Stimulated activated CD8-positive, alpha-beta memory T cell treated with anti-CD3 and anti-CD28 coated beads, Interleukin-12 subunit alpha, Interleukin-12 subunit beta, amount 100 ng/mL, for 4 hours (primary cell): ENCODE results near the gene CBLL2.
"Not testable (repeated sequence)": the region's sequence is repeated elsewhere in the genome, so short reads cannot be mapped to it uniquely, and the experiment has no call there.

ENCODE experiments used
- DNase-seq: peaks from one replicate; pipeline ENCODE4 v3.0.0-alpha.2; 2020; ENCODE audit warnings: low read depth

Gene CBLL2, protein sequence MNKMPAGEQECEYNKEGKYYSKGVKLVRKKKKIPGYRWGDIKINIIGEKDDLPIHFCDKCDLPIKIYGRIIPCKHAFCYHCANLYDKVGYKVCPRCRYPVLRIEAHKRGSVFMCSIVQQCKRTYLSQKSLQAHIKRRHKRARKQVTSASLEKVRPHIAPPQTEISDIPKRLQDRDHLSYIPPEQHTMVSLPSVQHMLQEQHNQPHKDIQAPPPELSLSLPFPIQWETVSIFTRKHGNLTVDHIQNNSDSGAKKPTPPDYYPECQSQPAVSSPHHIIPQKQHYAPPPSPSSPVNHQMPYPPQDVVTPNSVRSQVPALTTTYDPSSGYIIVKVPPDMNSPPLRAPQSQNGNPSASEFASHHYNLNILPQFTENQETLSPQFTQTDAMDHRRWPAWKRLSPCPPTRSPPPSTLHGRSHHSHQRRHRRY

DNA sequence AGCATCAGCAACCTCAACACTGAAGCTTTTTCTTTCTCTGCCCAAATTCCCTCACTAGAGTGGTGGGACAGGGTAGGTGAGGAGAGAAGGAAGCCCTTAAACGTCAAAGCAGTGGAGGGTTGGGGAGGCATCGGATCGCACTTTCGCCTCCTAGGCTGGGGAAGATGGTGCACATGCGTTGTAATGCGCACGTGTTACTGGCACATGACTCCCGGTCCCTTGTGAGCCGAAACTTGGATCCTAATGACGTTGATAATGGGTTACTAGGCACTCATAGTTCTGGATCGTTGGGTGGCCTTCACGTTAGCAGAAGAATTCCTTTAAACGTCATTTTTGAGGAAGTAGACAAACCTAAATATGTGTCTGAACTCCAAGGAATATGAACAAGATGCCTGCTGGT is at the start of gene CBLL2:
Gene CBLL2, plus strand, starts transcription at position 301 of the 400 bp plus-strand sequence. Its CDS starts 79 bp downstream, at position 380.
- no peak for DNase-seq

DNA sequence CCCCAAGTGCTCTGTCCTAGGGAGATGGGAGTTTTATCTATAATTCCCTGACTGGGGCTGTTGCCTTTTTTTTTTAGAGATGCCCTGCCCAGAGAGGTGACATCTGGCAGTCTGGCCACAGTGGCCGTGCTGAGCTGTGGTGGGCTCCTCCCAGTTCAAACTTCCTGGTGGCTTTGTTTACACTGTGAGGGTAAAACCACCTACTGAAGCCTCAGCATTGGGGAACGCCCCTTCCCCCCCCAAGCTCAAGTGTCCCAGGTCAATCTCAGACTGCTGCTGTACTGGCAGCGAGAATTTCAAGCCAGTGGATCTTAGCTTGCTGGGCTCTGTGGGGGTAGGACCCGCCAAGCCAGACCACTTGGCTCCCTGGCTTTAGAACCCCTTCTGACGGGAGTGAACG is 38.3 kb upstream of the CBLL2 start:
- no peak for DNase-seq

DNA sequence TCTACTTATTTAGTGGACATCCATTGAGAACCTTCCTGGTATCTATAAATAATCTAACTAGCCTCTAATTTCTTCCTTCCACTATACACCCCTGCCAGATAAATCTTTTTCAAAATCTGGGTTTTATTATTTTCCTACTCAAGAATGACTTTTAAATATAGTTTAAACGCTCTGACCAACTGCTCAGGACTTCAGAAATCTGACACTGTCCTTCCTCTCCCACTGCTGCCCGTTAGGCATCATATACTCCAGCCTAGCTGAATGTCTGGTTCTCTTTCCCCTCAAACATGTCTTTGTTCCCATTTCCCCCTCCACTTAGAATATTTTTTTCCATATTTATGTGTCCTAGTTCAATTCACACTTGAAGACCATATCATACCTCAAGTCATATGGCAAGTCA is 35.2 kb upstream of the CBLL2 start:
- no peak for DNase-seq

DNA sequence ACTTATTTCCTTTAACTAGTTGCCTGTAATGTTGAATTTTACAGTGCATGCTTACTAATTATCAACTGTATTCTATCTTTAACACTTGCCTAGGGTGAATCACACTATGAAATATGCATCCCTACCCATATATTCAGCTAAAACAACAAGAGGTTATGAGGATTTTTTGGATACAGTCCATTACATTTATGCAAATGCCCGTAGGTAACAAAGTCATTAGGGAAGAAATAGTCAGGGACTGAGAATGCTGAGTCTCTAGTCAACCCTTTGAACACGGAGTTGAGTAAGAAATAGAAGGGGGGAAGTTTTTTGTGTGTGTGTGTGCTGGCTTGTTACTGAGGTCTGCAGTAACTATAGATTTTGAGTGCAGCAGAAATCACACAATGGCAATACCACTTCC is 26.1 kb upstream of the CBLL2 start:
- DNase-seq, result no peak

DNA sequence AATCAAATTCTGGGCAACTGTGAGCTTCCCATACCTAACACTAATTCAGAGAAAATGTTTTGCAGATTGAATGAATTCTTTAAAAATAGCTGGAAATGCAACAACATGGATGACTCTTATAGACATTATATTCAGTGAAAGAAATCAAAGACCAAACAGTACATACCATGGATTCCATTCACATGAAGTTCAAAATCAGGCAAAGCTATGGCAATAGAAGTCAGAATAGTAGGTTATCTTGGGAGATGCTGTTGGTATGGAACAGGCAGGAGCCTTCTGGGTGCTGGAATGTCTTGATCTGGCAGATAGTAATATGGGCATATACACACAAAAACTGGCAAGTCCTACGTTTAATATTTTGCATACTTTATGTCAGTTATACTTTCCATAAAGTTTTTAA is 25.5 kb upstream of the CBLL2 start:
- DNase-seq, result no peak

DNA sequence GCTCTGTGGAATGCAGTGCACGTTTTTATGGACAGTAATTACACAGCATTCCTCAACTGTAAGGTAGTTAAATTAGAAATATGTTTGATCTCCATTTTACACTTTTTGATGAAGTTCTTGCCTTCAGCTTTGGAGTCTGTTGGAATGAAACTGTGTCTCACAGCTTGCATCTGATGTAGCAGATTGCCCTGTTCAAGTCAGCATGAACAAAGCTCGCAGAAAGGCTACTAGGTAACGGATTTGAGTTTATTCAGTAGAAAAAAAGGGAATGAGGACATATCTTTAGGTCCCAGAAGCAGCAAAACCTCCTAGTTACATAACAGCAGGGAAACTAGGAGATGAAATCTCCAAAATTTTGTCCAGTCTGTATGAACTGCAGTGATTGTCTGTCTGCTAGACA is 24.3 kb upstream of the CBLL2 start:
- no peak for DNase-seq

DNA sequence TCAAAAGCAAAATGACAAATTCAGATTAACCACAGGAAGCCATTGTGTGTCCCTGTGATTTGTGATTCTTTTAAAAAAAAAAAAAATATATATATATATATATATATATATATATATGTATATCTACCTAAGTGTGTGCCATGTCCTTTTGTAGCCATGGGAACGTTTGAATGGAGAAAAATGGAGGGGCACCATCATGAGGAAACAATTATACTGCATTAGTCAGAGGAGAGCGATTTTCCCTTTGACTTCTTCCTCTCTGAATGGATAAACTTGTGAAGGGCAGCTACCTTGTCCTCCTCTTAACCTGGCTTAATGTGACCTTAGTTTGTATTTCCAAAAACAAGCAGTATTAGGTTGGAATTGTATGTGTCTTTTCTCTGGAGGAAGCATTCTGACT is 23.3 kb upstream of the CBLL2 start:
- DNase-seq, result no peak

DNA sequence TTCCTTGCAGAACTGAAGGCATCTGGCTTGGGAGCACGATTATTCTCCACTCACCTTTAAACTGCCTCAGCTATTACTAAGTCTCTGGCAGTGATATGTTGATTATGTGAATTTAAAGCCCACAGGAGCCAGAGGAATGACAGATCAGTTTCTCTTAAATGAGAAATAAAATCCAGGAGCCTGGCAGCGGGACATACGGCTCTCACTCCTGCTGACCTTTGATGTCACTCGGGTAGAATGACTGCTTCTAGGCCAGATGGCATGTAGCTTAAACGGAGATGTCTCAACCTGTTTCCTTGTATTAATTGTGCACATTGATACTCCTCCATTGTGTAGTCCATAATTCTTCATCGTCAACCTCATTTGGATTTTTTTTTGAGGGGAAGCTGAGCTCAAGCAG is 4.0 kb upstream of the CBLL2 start:
- DNase-seq, result no peak

DNA sequence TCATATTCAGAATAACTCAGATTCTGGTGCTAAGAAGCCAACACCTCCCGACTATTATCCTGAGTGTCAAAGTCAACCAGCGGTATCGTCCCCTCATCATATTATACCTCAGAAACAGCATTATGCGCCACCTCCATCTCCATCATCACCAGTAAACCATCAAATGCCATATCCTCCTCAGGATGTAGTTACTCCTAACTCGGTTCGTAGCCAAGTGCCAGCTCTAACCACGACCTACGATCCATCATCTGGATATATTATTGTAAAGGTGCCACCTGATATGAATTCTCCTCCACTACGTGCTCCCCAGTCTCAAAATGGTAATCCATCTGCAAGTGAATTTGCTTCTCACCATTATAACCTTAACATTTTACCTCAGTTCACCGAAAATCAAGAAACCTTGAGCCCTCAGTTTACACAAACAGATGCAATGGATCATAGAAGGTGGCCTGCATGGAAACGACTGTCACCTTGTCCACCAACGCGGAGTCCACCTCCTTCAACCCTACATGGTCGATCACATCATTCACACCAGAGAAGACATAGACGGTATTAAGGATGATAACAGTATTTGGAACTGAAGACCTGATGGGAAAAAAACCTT is 1.1 kb downstream of the CBLL2 start:
- DNase-seq, result no peak

DNA sequence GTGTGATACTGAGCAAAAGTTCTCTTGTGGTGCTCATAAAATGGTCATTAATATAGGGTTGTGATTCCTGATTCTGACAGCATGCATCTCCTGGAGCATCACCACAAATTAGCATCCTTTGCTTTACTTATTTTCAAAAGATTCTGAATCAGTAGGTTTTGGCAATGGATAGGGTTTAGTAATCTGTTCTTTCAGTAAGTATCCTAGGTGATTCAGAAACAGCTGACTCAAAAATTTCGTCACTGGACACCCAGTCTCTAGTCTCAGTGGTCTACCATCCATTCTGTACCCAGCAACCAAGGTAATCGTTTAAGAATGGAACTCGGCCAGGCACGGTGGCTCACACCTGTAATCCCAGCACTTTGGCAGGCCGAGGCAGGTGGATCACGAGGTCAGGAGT is 4.1 kb downstream of the CBLL2 start:
- no peak for DNase-seq

DNA sequence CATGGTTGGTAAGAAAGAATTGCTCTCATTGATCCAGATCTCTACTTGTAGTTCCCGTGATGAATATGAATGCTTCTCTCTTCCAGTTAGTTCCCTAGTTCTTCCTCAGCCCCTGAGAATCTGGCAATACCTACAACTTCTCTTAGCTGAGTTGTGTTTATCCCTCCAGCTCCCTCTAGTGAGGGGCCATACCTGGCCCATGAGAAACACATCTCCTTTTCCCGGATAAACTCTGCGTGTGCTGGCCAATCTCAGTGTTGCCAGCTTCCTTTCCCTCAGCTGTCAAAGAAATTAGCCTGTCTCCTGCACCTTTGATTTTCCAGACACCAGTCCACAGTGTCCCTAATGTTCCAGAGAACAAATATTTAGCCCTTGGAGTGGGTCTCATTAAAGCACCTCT is 5.7 kb downstream of the CBLL2 start:
- DNase-seq, result no peak

DNA sequence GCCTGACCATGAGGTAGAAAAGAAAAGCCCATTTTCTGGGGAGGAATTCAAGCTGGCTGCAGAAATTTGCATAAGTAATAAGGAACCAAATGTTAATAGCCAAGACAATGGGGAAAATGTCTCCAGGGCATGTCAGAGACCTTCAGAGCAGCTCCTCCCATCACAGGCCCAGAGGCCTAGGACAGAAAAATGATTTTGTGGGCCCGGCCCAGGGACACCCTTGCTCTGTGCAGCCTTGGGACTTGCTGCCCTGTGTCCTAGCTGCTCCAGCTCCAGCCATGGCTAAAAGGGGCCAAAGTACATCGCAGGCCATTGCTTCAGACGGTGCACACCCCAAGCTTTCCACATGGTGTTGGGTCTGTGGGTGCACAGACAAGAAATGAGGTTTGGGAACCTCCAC is 16.5 kb downstream of the CBLL2 start:
- not testable (repeated sequence) for DNase-seq

DNA sequence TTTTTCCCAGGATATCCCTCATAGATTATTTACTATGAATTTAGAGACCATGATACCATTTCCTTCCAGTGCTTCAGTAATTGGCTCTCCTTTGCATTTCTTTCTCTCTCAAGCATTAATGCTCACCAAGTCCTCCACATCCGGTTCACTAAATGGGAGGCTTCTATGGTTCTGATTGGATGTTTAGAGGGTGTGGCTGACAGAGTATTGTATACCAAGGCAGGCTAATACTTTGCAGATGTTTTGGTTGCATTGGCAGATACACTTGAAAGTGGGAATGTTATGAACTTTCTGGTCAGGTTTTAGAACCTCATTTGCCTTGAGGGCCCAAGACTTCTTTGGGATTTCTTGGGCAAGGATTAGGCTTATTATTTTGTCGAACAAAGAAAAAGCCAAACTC is 24.2 kb downstream of the CBLL2 start:
- no peak for DNase-seq

DNA sequence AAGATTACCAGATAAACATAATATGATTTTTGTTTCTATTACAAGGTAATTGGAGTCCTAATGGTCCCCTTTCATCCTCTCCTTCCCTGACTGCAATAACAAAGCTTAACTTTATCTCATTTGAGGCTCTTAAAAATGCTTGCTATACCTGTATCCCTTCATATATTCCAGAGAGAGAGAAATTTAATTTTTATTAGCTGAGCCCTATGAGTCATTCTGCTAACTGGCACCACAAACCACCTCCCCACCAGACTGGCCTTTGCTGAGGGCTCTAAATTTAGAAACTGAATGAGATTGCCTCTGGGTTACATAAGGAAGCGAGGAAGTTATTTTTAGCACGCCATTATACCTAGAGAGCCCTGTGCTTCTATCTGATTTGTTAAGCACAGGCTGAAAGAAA is 27.4 kb downstream of the CBLL2 start:
- no peak for DNase-seq

DNA sequence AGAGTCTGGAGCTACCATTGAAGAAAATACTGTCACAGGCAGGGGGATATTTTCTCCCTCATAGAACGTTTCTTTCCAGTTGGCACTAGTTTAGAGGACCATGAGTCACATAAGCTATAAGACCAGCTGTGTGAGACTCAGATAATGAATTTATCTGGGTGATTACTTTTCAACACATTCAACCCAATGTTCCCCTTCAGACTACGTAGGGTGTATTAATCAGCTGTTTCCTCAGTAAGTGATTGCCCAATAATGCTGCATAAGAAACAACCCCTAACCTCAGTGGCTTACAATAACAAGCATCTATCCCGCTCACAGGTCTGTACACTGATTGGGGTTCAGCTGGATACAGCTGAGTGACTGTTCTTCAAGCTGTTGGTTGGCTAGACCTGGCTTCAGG is 38.1 kb downstream of the CBLL2 start:
- DNase-seq, result no peak

DNA sequence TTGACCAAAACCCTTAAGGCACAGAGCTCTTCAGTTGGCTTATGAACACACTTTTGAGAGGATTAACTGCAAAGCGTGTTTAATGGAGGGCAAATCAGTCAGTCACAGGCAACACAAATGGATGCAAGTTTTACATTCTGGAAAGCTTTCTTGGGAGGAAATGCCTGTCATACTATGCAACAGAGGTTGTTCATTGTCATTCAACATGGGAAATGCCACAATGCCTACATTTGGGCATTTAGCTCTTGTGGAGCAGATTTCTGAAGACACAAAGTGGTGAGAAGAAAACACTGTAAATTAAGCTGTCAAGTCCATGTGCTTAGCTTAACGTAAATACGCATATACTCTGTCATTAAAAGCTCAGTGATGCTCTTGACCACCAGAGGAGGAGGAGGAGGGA is 41.1 kb downstream of the CBLL2 start:
- DNase-seq, result no peak

DNA sequence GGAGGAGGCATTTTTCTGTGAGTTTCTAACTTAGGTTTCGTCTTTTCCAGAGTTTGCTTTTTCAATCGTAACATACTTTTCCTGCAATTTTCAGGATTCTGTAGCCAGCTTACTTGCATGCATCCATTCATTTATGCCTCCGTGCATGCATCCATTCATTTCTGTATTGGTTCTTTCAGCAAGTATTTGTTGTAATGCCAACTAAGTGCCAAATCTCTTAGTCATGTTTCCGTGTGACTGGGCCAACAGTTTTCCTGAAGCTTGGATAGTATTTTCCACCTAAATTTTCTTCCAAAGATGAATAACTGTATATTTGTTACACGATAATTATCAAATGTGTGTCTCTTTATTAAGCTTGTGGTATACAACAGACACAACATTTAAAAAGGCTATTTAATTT is 41.5 kb downstream of the CBLL2 start:
- no peak for DNase-seq

DNA sequence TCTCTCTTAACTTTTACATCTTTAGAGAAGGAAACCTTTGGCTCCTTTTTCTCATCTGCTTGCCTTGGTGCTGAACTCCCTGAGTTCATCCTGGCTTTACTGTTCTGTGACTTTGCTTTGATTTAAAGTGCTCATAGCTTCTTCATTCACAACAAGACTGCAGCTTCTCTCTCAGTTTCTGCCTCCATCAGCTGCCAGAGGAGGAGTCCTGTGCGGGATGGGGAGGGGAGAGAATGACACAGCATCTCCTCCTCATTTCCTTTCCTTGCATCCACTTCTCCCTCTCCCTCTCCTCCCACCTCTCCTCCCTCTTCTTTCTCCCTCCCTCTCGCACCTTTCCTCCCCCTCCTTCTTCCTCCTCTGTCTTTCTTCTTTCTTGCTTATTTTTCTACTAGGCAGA is 42.0 kb downstream of the CBLL2 start:
- DNase-seq, result no peak

DNA sequence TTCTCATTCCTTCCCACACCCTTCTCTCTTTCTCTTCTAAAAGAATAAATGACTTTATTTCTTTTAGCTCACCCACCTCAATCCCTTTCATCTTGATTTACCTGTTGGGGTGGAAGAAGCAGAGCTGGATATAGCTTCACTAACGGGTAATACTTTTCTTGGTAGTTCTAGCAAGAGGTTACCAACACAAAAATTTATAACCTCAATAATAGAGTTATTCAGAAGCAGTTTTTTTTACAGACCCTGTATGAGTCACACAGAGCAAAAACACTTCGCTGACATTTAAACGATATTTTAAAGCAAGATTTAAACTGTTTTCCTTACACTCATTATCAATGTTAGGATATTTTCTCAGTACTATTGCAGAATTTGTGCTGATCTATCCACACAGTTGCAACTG is 42.4 kb downstream of the CBLL2 start:
- no peak for DNase-seq

DNA sequence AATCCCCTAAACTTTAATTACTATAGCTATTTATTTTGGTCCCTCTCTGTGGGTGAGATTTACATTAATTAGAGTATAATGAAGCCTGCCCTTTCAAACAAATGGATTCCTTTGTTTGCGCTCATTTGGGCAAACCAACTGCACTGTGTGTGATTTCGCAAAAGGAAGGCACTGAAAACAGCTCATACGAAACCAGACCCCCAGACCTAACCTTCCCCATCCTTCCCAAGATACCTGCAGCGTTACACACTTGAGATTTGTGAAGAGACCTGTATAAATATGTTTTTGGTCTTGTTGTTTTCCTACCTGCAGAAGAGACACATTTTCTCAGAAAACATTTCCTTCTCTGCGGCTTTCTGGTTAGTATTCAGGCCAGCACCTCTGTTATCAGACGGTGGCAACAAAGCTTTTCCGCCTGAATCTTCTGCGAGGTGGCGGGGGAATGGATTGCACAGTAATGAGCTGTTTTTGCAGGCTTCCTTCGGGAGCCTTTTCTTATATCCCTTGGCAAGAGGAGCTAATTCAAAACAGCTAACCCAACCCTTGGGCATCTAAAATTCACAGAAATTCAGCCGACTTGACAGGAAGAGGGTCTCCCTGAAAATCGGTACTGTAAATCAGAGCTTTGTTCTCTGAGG is 47.6 kb downstream of the CBLL2 start:
- DNase-seq, result no peak

DNA sequence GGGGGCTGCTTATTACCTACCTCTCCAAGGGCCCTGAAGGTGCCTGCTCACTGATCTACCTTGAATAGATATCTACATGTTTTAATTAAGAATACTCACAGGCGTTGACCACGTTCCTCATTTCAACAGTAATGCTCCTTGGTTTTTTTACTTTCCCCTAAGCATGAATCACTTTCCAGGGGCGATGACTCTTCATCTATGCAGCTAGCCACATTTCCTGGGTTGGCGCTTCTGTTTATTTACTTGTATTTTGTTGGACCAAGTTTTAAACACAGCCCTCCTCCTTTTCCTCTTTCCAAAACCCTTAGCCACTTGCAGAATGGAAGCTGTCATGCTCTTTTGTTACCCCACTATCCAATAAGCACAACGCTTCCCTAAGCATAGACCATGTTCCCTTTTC is 50.8 kb downstream of the CBLL2 start:
- DNase-seq, result no peak
